K562 (cell line): ENCODE results near the gene MLYCD.

Experiments used
- ESRRA ChIP-seq: fragments of 450-650 bp; IDR thresholded peaks from 2 replicates; pipeline ENCODE4 v1.6.1; 2014; ENCODE audit warnings: low read depth, mild to moderate bottlenecking, moderate library complexity, borderline replicate concordance
- EZH2 ChIP-seq: IDR thresholded peaks from 2 replicates; pipeline ENCODE4 v1.6.1; 2012; ENCODE audit warnings: low read depth, mild to moderate bottlenecking, inconsistent platforms, low read length, borderline replicate concordance
- FOXJ3 ChIP-seq: sonication (generic); formaldehyde crosslinking; IDR thresholded peaks from 2 replicates; pipeline ENCODE4 v1.4.0; 2020; ENCODE audit warnings: mild to moderate bottlenecking, missing genetic modification reagents
- GATAD2A ChIP-seq: fragments of 450-650 bp; IDR thresholded peaks from 2 replicates; pipeline ENCODE4 v1.6.1; 2017
- JUNB ChIP-seq: fragments of 450-650 bp; formaldehyde crosslinking; conservative IDR thresholded peaks from 2 replicates; pipeline ENCODE4 v1.4.0; 2020; ENCODE audit warnings: mild to moderate bottlenecking
- SREBF2 ChIP-seq: sonication (generic); formaldehyde crosslinking; IDR thresholded peaks from 2 replicates; pipeline ENCODE4 v1.4.0; 2020; ENCODE audit warnings: mild to moderate bottlenecking, missing genetic modification reagents
- TAF1 ChIP-seq: IDR thresholded peaks from 2 replicates; pipeline ENCODE4 v1.6.1; 2011; ENCODE audit warnings: mild to moderate bottlenecking, low read length, moderate library complexity; ENCODE audit not compliant: insufficient read depth, control insufficient read depth, severe bottlenecking; ENCODE audit errors: extremely low read depth
- ZNF224 ChIP-seq: sonication (generic); formaldehyde crosslinking; IDR thresholded peaks from 2 replicates; pipeline ENCODE4 v1.8.0; 2022; ENCODE audit warnings: mild to moderate bottlenecking, missing genetic modification reagents
- TF ChIP-seq, protein P1 (sequence below): IDR thresholded peaks from 2 replicates; pipeline ENCODE4 v1.6.1; 2014; ENCODE audit warnings: antibody characterized with exemption
- TF ChIP-seq, protein P2 (sequence below), 3 experiments: IDR thresholded peaks in 2 of 3; conservative IDR thresholded peaks in 1 of 3; 2 replicates each; pipeline ENCODE4 v1.5.1; 2011 to 2012; ENCODE audit warnings: low read length in 3 of 3, mild to moderate bottlenecking in 3 of 3, control low read depth in 2 of 3, improper control_type of control experiment in 1 of 3, inconsistent platforms in 1 of 3, low read depth in 1 of 3, mixed read lengths in 1 of 3, moderate library complexity in 1 of 3; ENCODE audit not compliant: insufficient read depth in 2 of 3
- TF ChIP-seq, protein P3 (sequence below): sonication (generic); formaldehyde crosslinking; IDR thresholded peaks from 2 replicates; pipeline ENCODE4 v1.8.0; 2022; ENCODE audit warnings: mild to moderate bottlenecking, missing genetic modification reagents
- TF ChIP-seq, protein P4 (sequence below): sonication (generic); formaldehyde crosslinking; IDR thresholded peaks from 2 replicates; pipeline ENCODE4 v1.9.0; 2022; ENCODE audit warnings: mild to moderate bottlenecking, missing genetic modification reagents

DNA sequence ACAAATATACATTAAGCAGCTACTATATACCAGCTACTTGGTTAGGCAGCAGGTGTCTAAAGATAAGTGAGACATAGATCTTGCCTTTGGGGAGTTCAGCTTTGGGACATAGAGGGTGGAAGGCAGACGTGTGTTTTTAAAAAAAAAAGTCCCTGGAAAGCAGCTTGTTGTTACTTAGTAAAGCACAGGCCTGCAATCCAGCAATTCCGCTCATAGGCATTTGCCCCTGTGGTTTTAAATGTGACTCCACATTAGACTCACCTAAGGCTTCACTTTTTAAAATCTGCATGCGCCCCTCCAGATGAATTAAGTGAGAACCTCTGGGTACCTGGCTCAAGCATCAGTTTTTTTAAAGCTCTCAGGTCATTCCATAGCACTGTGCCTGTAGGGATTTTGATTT, 7.2 kb upstream of the MLYCD start:
- TF ChIP-seq, protein P1, sequence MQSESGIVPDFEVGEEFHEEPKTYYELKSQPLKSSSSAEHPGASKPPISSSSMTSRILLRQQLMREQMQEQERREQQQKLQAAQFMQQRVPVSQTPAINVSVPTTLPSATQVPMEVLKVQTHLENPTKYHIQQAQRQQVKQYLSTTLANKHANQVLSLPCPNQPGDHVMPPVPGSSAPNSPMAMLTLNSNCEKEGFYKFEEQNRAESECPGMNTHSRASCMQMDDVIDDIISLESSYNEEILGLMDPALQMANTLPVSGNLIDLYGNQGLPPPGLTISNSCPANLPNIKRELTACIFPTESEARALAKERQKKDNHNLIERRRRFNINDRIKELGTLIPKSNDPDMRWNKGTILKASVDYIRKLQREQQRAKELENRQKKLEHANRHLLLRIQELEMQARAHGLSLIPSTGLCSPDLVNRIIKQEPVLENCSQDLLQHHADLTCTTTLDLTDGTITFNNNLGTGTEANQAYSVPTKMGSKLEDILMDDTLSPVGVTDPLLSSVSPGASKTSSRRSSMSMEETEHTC = no peak
- TF ChIP-seq EZH2 = no peak
- TF ChIP-seq ZNF224 = no peak
- no peak for TF ChIP-seq JUNB (CRISPR knock-in tag)
- no peak for TF ChIP-seq TAF1
- TF ChIP-seq, protein P2, sequence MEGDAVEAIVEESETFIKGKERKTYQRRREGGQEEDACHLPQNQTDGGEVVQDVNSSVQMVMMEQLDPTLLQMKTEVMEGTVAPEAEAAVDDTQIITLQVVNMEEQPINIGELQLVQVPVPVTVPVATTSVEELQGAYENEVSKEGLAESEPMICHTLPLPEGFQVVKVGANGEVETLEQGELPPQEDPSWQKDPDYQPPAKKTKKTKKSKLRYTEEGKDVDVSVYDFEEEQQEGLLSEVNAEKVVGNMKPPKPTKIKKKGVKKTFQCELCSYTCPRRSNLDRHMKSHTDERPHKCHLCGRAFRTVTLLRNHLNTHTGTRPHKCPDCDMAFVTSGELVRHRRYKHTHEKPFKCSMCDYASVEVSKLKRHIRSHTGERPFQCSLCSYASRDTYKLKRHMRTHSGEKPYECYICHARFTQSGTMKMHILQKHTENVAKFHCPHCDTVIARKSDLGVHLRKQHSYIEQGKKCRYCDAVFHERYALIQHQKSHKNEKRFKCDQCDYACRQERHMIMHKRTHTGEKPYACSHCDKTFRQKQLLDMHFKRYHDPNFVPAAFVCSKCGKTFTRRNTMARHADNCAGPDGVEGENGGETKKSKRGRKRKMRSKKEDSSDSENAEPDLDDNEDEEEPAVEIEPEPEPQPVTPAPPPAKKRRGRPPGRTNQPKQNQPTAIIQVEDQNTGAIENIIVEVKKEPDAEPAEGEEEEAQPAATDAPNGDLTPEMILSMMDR (IDR thresholded peaks at IDR 0.05 in 2 of 3, conservative IDR thresholded peaks at IDR 0.05 in 1 of 3; ENCODE audit: insufficient read depth in 2 of 3, low read depth in 1 of 3, low read length in 3 of 3) = no peak
- TF ChIP-seq, protein P3, sequence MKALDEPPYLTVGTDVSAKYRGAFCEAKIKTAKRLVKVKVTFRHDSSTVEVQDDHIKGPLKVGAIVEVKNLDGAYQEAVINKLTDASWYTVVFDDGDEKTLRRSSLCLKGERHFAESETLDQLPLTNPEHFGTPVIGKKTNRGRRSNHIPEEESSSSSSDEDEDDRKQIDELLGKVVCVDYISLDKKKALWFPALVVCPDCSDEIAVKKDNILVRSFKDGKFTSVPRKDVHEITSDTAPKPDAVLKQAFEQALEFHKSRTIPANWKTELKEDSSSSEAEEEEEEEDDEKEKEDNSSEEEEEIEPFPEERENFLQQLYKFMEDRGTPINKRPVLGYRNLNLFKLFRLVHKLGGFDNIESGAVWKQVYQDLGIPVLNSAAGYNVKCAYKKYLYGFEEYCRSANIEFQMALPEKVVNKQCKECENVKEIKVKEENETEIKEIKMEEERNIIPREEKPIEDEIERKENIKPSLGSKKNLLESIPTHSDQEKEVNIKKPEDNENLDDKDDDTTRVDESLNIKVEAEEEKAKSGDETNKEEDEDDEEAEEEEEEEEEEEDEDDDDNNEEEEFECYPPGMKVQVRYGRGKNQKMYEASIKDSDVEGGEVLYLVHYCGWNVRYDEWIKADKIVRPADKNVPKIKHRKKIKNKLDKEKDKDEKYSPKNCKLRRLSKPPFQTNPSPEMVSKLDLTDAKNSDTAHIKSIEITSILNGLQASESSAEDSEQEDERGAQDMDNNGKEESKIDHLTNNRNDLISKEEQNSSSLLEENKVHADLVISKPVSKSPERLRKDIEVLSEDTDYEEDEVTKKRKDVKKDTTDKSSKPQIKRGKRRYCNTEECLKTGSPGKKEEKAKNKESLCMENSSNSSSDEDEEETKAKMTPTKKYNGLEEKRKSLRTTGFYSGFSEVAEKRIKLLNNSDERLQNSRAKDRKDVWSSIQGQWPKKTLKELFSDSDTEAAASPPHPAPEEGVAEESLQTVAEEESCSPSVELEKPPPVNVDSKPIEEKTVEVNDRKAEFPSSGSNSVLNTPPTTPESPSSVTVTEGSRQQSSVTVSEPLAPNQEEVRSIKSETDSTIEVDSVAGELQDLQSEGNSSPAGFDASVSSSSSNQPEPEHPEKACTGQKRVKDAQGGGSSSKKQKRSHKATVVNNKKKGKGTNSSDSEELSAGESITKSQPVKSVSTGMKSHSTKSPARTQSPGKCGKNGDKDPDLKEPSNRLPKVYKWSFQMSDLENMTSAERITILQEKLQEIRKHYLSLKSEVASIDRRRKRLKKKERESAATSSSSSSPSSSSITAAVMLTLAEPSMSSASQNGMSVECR (CRISPR knock-in tag) = no peak
- TF ChIP-seq, protein P4, sequence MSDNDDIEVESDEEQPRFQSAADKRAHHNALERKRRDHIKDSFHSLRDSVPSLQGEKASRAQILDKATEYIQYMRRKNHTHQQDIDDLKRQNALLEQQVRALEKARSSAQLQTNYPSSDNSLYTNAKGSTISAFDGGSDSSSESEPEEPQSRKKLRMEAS = no peak
- TF ChIP-seq GATAD2A = no peak
- TF ChIP-seq FOXJ3 (CRISPR knock-in tag) = no peak
- TF ChIP-seq SREBF2 = no peak
- TF ChIP-seq ESRRA = no peak
